HUES48 (cell line): ENCODE data around the gene SCAF11.

Experiments
- H3K27ac ChIP-seq: one replicate; pipeline ENCODE4 v1.7.0; 2013; ENCODE audit warnings: low read depth, low read length, inconsistent platforms
- H3K27me3 ChIP-seq: 2 replicates; pipeline ENCODE4 v1.6.1; 2013; ENCODE audit warnings: mild to moderate bottlenecking, low read length; ENCODE audit not compliant: control insufficient read depth, insufficient read depth
- H3K36me3 ChIP-seq: 2 replicates; pipeline ENCODE4 v1.6.1; 2013; ENCODE audit warnings: low read length; ENCODE audit not compliant: control insufficient read depth, insufficient read depth
- H3K4me1 ChIP-seq: 2 replicates; pipeline ENCODE4 v1.6.1; 2013; ENCODE audit warnings: mild to moderate bottlenecking, low read length; ENCODE audit not compliant: control insufficient read depth, insufficient read depth
- H3K4me3 ChIP-seq: 2 replicates; pipeline ENCODE4 v1.5.1; 2013; ENCODE audit warnings: mild to moderate bottlenecking, low read depth, low read length
- H3K9ac ChIP-seq: 2 replicates; pipeline ENCODE4 v1.6.1; 2013; ENCODE audit warnings: mild to moderate bottlenecking, low read depth, low read length, moderate library complexity
- H3K9me3 ChIP-seq: 2 replicates; pipeline ENCODE4 v1.6.1; 2013; ENCODE audit warnings: low read length; ENCODE audit not compliant: control insufficient read depth, insufficient read depth

The SCAF11 gene

DNA sequence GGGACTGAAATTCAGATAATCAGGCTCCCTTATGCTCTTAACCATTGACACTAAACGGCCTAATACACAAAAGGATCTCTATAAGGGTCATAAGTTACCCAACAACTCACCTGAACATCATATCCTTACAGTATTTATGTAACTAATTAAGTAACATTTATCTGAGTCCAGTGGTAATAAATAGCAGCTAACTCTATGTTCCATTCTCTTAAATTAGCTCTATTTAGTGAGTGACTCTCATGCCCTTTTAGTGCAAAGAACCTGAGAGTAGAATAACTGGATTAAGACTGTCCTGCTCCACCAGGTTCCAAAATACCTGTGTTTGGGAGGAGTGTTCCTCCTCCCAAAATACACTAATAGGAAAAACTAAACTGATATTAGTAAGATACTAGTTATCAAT, 9.8 kb downstream of the SCAF11 start:
- Histone ChIP-seq H3K4me3 (no peak overlapping the region), H3K9ac (no peak overlapping the region), H3K27ac (no peak overlapping the region), H3K4me1 (peaks cover 15% of the 10 kb centered on the region), H3K27me3 (no peaks in the 10 kb centered on the region), H3K9me3 (no peaks in the 10 kb centered on the region), H3K36me3 (peaks cover 4% of the 10 kb centered on the region)

DNA sequence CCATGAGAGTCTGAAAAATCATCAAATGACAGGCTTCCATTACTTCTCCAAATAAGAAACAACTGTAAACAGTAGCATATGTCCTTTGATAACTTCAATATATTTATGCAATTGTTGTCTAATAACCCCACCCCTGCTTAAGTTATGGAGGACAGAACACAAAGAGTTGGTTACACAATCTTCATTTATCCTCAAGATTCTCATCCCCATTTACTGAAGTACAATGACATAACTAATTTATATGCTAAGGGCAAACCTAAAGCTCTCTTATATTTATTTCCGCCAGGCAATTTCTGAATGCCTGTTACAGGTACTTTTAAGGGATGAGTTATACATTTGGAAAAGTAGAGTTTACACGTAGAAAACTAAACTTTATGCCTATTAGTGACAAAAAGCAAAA, 12.3 kb downstream of the SCAF11 start:
- Histone ChIP-seq H3K36me3 (peaks cover 3% of the 10 kb centered on the region; the same call in 1 of the 2 replicates), H3K27ac (no peak overlapping the region)

DNA sequence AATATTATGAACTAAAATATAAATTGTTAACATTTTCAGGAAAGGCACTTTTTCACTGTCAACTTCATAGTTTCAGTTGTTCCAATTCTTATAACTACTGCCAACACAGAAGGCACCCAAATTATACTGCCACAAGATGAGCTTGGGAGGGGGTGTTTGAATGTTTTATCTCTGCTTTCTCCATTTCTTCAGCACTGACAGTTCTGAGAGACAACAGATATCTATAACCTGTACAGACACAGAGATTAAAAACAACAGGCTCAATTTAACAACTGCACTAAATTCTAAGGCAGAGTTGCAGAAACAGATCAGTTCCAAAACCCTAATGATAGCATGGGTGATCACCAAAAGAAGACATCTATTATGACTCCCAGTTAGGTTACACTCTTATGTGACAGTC, 12.8 kb downstream of the SCAF11 start:
- peaks cover 19% of the 10 kb centered on the region for H3K4me1 ChIP-seq
- no peak overlapping the region for H3K27ac ChIP-seq
- no peaks in the 10 kb centered on the region for H3K9me3 ChIP-seq
- H3K4me3 ChIP-seq, result no peak overlapping the region
- no peaks in the 10 kb centered on the region for H3K27me3 ChIP-seq
- no peak overlapping the region for H3K9ac ChIP-seq
- peaks cover 3% of the 10 kb centered on the region; the same call in 1 of the 2 replicates for H3K36me3 ChIP-seq

More for the DNA sequence above, 12.3 kb downstream of the SCAF11 start:
- Histone ChIP-seq H3K4me1 (peaks cover 19% of the 10 kb centered on the region), H3K4me3 (no peak overlapping the region), H3K9ac (no peak overlapping the region), H3K9me3 (no peaks in the 10 kb centered on the region), H3K27me3 (no peaks in the 10 kb centered on the region)

DNA sequence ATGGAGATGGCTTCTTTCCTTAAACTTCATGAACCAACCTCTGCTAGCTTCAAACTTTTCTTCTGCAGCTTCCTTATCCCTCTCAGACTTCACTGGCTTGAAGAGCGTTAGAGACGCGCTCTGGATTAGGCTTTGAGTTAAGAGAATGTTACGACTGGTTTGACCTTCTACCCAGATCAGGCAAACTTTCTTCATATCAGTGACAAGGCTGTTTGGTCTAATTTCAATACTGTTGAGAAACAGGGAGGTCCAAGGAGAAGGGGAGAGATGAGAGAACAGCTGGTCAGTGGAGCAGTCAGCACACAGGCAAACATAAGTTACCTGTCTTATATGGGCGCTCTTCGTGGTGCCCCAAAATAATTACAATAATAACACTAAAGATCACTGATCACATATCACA, 14.9 kb downstream of the SCAF11 start:
- Histone ChIP-seq H3K9ac (no peak overlapping the region), H3K36me3 (peaks cover 3% of the 10 kb centered on the region; the same call in 1 of the 2 replicates), H3K4me3 (no peak overlapping the region), H3K27ac (no peak overlapping the region), H3K9me3 (no peaks in the 10 kb centered on the region), H3K4me1 (peaks cover 19% of the 10 kb centered on the region), H3K27me3 (no peaks in the 10 kb centered on the region)

DNA sequence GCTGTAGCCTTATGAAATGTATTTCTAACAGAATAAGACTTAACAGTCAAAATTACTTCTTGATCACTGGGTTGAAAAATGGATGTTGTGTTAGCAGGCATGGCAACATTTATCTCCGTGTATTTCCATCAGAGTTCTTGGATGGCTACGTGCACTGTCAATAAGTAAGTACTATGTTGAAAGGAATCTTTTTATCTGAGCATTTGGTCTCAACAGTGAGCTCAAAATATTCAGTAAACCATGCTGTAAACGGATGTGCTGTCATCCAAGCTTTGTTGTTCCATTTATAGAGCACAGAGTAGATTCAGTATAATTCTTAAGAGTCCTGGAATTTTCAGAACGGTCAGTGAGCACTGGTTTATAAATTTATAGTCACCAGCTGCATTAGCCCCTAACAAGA, 15.5 kb downstream of the SCAF11 start:
- Histone ChIP-seq H3K27ac (no peak overlapping the region), H3K4me1 (peaks cover 19% of the 10 kb centered on the region), H3K27me3 (no peaks in the 10 kb centered on the region), H3K4me3 (no peak overlapping the region), H3K9ac (no peak overlapping the region), H3K9me3 (no peaks in the 10 kb centered on the region), H3K36me3 (peaks cover 3% of the 10 kb centered on the region; the same call in 1 of the 2 replicates)

DNA sequence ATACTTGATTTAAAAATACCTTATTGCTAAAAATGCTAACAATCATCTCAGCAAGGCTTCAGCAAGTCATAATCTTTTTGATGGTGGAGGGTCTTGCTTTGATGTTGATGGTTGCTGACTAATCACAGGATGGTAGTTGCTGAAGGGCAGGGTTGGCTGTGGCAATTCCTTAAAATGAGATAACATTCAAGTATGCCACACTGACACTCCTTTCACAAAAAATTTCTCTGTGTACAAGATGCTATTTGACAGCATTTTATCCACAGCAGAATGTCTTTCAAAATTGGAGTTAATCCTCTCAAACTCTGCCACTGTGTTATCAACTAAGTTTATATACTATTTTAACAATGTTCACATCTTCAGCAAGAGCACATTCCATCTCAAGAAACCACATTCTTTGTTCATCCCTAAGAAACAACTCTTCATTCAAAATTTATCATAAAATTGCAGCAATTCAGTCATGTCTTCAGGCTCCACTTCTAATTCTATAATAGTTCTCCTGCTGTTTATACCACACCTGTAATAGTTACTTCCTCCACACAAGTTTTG, 16.1 kb downstream of the SCAF11 start:
- Histone ChIP-seq H3K27ac (no peak overlapping the region), H3K9me3 (no peaks in the 10 kb centered on the region), H3K4me1 (peaks cover 19% of the 10 kb centered on the region), H3K27me3 (no peaks in the 10 kb centered on the region), H3K4me3 (no peak overlapping the region), H3K36me3 (peaks cover 3% of the 10 kb centered on the region; the same call in 1 of the 2 replicates), H3K9ac (no peak overlapping the region)

DNA sequence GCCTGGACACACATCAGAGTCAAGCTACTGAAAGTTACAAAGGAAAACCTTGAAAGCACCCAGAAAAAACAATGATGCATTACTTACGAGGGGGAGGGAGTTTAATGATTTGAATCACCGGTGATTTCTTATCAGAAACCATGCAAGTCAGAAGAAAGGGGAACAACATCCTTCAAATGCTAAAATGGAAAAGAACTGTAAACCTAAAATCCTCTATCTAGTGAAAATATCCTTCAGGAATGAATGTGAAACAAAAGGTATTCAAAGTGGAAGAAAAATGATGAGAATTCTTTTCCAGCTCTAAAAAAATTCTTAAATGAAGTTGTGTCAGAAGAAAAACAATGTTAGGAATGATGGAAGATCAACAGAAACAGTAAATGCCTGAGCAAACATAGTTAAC, 16.8 kb downstream of the SCAF11 start:
- Histone ChIP-seq H3K4me1 (peaks cover 16% of the 10 kb centered on the region), H3K36me3 (peaks cover 3% of the 10 kb centered on the region; the same call in 1 of the 2 replicates), H3K9ac (no peak overlapping the region), H3K9me3 (no peaks in the 10 kb centered on the region), H3K4me3 (no peak overlapping the region), H3K27me3 (no peaks in the 10 kb centered on the region), H3K27ac (no peak overlapping the region)

DNA sequence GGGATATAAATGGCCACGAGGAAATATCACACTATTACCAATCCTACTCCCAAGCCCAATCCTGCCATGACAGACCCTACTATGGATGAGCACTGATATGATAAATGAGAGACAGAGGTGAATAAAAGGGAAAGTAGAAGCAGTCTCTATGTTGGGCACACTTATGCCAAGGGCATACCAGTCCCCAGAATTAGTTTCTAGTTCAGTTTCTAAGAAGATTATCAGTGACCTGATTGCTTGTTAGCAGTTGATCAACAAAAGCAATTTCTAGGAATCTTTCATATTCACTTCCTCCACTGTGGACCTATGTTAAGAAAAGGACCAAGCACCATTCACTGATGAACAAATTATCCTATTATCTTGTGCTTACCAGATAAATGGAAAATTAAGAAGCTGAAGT, 20.0 kb downstream of the SCAF11 start:
- Histone ChIP-seq H3K4me1 (peaks cover 9% of the 10 kb centered on the region; the same call in 1 of the 2 replicates), H3K36me3 (peaks cover 3% of the 10 kb centered on the region; the same call in 1 of the 2 replicates), H3K9ac (no peak overlapping the region), H3K27ac (no peak overlapping the region), H3K4me3 (no peak overlapping the region), H3K9me3 (no peaks in the 10 kb centered on the region), H3K27me3 (no peaks in the 10 kb centered on the region)

DNA sequence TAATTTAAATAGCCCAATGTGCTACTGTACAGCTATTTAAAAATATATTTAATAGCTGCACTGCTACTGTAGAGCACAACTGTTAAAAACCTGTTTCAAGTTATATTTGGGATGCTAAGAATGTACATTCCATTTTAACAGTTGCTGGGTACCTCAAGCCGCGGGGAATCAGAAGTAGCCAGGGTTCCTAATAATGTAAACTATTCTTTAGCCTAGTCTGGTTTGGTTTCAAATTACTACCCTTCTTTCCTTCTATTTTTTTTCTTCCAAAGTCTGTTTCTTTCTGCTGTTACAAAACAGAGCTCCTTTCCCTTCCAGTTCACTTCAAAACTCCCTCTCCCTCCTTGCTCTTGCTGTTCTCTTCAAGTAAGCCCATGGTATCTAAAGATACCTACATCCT, 21.3 kb downstream of the SCAF11 start:
- H3K27me3 ChIP-seq, result no peaks in the 10 kb centered on the region
- no peak overlapping the region for H3K4me3 ChIP-seq
- peaks cover 10% of the 10 kb centered on the region; the same call in 1 of the 2 replicates for H3K4me1 ChIP-seq
- no peaks in the 10 kb centered on the region; the same call in 1 of the 2 replicates for H3K36me3 ChIP-seq
- no peaks in the 10 kb centered on the region for H3K9me3 ChIP-seq
- no peak overlapping the region for H3K9ac ChIP-seq
- no peak overlapping the region for H3K27ac ChIP-seq

DNA sequence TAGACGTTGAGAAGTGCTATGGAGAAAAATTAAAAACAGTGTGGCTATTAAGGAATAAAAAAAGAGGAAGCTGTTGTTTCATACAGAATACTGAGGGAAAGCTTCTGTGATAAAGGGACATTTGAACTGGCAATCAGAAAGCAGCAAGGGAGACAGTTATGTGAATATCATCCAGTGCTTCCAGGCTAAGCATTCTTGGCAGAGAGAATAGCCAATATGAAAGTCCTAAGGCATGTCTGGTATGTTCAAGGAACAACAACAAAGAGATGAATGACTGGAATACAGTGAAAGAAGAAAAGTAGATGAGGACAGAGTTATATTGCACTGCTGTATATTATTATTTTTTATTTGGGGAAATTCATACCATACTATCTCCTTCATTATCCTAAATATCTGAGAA, 23.9 kb downstream of the SCAF11 start:
- Histone ChIP-seq H3K4me3 (no peak overlapping the region), H3K36me3 (peaks cover 10% of the 10 kb centered on the region; the same call in 1 of the 2 replicates), H3K9ac (no peak overlapping the region), H3K9me3 (no peaks in the 10 kb centered on the region), H3K27ac (no peak overlapping the region), H3K27me3 (no peaks in the 10 kb centered on the region), H3K4me1 (peaks cover 6% of the 10 kb centered on the region; the same call in 1 of the 2 replicates)

DNA sequence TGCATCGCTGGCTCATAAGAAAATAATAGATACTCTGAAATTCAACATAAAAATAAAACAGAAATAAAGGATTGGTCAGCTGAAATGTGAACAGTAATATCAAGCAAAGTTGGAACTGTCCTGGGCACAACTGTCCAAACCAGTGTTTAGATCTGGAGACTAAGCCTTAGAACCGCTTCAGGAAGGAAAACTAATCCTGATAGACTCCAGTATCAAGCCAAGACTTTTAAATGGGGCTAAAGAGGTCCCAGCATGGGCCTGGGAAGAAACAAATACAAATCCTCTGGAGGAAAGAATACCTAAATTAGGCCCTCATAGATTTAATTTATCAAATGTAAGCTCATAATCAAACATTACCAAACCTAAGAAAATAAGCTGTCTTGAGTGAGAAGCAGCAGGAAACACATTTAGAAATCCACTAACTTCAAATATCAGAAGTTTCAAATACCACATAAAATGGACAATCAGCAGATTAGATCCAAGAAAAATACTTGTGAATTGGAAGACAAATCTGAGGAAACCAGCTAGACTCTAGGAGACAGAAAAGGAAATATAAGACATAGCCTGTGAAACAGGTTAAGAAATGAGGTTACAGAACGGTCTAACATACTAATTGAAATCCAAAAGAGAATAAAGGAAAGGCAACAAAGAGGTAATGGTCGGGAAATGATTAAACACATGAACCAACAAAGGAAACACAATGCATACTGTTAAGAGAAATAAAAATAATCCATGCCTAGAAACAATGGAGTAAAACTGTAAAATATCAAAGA, 27.6 kb downstream of the SCAF11 start:
- Histone ChIP-seq H3K4me1 (peaks cover 6% of the 10 kb centered on the region; the same call in 1 of the 2 replicates), H3K9me3 (no peaks in the 10 kb centered on the region), H3K36me3 (peaks cover 19% of the 10 kb centered on the region; the same call in 1 of the 2 replicates), H3K4me3 (no peak overlapping the region), H3K27me3 (no peaks in the 10 kb centered on the region), H3K9ac (no peak overlapping the region), H3K27ac (no peak overlapping the region)
